Subcutaneous abdominal adipose tissue (tissue), 5 donors: ENCODE measurements around the gene SLITRK6.

Source experiments
- H3K27ac ChIP-seq: one replicate; pipeline ENCODE4 v1.7.0; 2013; ENCODE audit warnings: low read depth, mild to moderate bottlenecking, inconsistent platforms, low read length, moderate library complexity
- H3K27me3 ChIP-seq, 5 donors: one replicate each; pipeline ENCODE4 v1.7.0; 2013; ENCODE audit warnings: low read length in 5 of 5, inconsistent platforms in 1 of 5; ENCODE audit not compliant: control insufficient read depth in 5 of 5, insufficient read depth in 4 of 5
- H3K36me3 ChIP-seq, 5 donors: one replicate each; pipeline ENCODE4 v1.7.0; 2013; ENCODE audit warnings: low read length in 5 of 5; ENCODE audit not compliant: control insufficient read depth in 5 of 5, insufficient read depth in 5 of 5
- H3K4me1 ChIP-seq, 5 donors: one replicate each; pipeline ENCODE4 v1.7.0; 2013; ENCODE audit warnings: low read length in 5 of 5, mild to moderate bottlenecking in 3 of 5, moderate library complexity in 1 of 5; ENCODE audit not compliant: control insufficient read depth in 5 of 5, insufficient read depth in 5 of 5
- H3K4me3 ChIP-seq, 5 donors: one replicate each; pipeline ENCODE4 v1.7.0; 2013; ENCODE audit warnings: low read length in 5 of 5, low read depth in 1 of 5
- H3K9ac ChIP-seq, 5 donors: one replicate each; pipeline ENCODE4 v1.7.0; 2013; ENCODE audit warnings: low read length in 5 of 5, mild to moderate bottlenecking in 4 of 5, moderate library complexity in 3 of 5
- H3K9me3 ChIP-seq, 5 donors: one replicate each; pipeline ENCODE4 v1.7.0; 2013; ENCODE audit warnings: low read length in 5 of 5; ENCODE audit not compliant: control insufficient read depth in 5 of 5
- donor health status: healthy.
- donor health status: healthy.
- donor health status: healthy.
- donor health status: healthy.
- donor health status: healthy.

The SLITRK6 gene

DNA sequence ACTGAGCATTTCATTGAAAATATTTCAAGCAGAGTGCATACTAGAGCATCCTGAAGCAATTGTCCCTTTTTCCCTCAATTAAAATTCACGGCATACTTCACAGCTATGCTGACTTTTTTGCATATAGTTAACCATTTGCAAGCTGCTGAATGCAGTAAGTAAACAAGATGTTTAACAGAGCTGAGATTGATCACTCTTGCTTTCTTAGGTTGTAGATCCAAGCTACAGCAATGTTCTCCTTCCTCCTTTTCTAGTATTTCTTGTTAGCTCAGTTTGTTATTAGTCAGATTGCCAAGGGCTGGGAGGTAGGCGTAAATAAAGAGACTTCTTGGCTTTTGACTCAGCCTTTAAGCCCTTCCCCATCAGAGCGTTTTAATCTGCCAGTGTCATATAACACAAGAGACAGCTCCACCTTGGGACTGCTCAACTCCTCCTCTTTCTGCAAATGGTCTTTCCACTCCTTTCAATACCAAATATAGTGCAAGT is at the start of gene SLITRK6:
Gene SLITRK6 (minus strand): TSS at position 323 of the 486 bp plus-strand sequence. CDS start 2,911 bp downstream, outside the sequence.
- Histone ChIP-seq H3K36me3 (no peaks in the 10 kb centered on the region), H3K4me1 (no peaks in the 10 kb centered on the region), H3K9me3 (no peaks in the 10 kb centered on the region), H3K27ac (no peak within 1 kb of the TSS), H3K27me3 (no peaks in the 10 kb centered on the region), H3K4me3 (no peak within 1 kb of the TSS), H3K9ac (no peak within 1 kb of the TSS)

GRCh38 chr13:85847012-85847411 is 47.8 kb upstream of the SLITRK6 start:
- Histone ChIP-seq H3K4me1 (no peaks in the 10 kb centered on the region), H3K27ac (no peak overlapping the region), H3K9ac (no peak overlapping the region), H3K36me3 (no peaks in the 10 kb centered on the region), H3K4me3 (no peak overlapping the region), H3K27me3 (no peaks in the 10 kb centered on the region), H3K9me3 (peaks cover 0 to 15% (median 3%) of the 10 kb centered on the region in 5 donors)

DNA sequence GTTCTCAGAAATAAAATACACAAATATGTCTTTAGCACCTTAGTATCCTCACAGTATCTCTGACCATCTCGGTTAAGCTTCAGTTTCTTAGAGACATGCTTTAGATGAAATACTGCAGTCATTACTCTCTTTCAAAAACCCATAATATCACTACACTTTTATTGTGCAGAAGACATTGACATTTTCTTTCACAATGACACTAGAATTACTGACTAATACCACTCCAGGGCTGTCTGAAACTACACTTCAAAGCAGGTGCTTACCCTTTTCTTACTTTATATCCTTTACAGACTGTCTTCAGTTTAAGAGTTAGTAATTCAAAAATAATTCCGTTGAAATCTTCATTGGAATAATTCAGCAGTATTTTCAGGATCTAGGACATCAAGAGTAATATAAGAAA is 42.2 kb upstream of the SLITRK6 start:
- Histone ChIP-seq H3K27ac (no peak overlapping the region), H3K36me3 (no peaks in the 10 kb centered on the region), H3K9me3 (no peaks in the 10 kb centered on the region), H3K9ac (no peak overlapping the region), H3K4me3 (no peak overlapping the region), H3K27me3 (no peaks in the 10 kb centered on the region), H3K4me1 (no peaks in the 10 kb centered on the region)

DNA sequence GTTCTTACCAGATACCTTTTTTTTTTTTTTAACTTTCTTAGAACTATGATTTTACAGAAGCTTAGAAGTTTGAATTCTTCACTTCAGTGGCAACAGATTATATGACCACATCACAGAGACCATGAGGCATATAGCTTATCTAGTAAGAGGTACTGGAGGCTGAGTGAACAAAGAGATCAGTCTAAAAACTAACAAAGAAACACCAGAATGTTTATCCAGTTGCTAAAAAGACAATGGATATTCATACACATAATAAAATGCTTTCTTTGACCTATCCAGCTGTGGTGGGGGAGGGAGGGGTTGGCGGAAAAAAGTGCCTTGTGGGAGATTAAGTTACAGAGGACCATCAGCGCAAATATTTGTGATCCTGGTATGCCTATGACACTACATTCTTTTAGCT is 34.7 kb upstream of the SLITRK6 start:
- no peak overlapping the region for H3K4me3 ChIP-seq
- H3K9me3 ChIP-seq, result no peaks in the 10 kb centered on the region
- no peaks in the 10 kb centered on the region for H3K36me3 ChIP-seq
- no peak overlapping the region for H3K9ac ChIP-seq
- no peaks in the 10 kb centered on the region for H3K27me3 ChIP-seq
- no peaks in the 10 kb centered on the region for H3K4me1 ChIP-seq
- H3K27ac ChIP-seq, result no peak overlapping the region

DNA sequence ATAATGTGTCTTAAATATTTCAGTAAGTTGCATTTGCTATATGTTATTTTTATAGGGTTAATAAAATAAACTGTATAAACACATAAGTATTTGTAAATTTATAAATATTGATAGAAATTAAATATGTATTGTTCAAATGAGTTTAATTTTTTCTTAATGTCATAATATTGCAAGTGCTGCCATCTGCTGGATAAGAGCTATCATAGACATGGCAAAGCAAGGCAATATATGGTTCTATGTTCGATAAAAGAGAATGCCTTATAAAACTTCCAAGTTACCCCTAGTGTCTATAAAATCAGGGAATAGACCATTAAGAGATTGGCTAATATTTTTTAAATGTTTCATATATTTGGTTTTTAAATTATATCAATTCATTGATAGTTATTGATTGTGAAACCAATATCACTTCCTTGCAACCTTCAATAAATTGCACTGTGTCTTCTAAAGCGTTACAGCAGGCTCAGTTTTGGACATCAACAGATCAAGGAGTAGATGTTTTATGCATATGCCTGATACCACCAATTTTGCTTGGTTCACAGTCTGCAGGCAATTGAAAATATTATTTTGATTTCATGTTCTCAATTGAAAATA is 29.0 kb upstream of the SLITRK6 start:
- no peaks in the 10 kb centered on the region for H3K36me3 ChIP-seq
- no peaks in the 10 kb centered on the region for H3K9me3 ChIP-seq
- H3K27me3 ChIP-seq, result no peaks in the 10 kb centered on the region
- H3K27ac ChIP-seq, result no peak overlapping the region
- peaks cover 0 to 3% (median 0%) of the 10 kb centered on the region in 5 donors for H3K4me1 ChIP-seq
- H3K9ac ChIP-seq, result no peak overlapping the region
- no peak overlapping the region for H3K4me3 ChIP-seq

DNA sequence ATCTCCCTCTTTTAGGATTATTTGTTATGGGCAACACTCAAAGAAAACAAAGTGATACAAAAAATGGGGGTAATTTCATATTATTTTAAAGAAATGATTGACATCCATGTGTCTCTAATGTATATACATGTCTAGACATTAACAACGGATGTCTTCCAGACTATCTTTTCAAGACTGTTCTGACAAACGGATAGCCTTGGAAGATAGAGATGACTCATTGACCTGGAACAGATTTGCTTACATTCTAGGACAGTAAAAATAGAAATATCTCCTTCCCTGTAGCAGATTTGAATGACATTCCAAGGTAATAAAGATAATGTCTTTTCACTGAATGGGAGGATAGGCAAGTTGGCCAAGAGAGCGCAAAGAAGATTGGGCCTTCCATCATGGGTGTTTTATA is 26.2 kb upstream of the SLITRK6 start:
- Histone ChIP-seq H3K27ac (no peak overlapping the region), H3K4me1 (peaks cover 0 to 3% (median 0%) of the 10 kb centered on the region in 5 donors), H3K9ac (no peak overlapping the region), H3K27me3 (no peaks in the 10 kb centered on the region), H3K4me3 (no peak overlapping the region), H3K9me3 (no peaks in the 10 kb centered on the region), H3K36me3 (no peaks in the 10 kb centered on the region)

GRCh38 chr13:85823832-85824231 is 24.6 kb upstream of the SLITRK6 start:
- Histone ChIP-seq H3K9me3 (no peaks in the 10 kb centered on the region), H3K36me3 (no peaks in the 10 kb centered on the region), H3K4me3 (no peak overlapping the region), H3K27me3 (no peaks in the 10 kb centered on the region), H3K4me1 (peaks cover 0 to 3% (median 0%) of the 10 kb centered on the region in 5 donors), H3K9ac (no peak overlapping the region), H3K27ac (no peak overlapping the region)

- Histone ChIP-seq H3K9me3 (no peaks in the 10 kb centered on the region), H3K9ac (no peak overlapping the region), H3K4me1 (no peaks in the 10 kb centered on the region), H3K27ac (no peak overlapping the region), H3K36me3 (no peaks in the 10 kb centered on the region), H3K27me3 (no peaks in the 10 kb centered on the region), H3K4me3 (no peak overlapping the region)
These were observed 20.3 kb upstream of the SLITRK6 start for GRCh38 chr13:85819513-85819912.

DNA sequence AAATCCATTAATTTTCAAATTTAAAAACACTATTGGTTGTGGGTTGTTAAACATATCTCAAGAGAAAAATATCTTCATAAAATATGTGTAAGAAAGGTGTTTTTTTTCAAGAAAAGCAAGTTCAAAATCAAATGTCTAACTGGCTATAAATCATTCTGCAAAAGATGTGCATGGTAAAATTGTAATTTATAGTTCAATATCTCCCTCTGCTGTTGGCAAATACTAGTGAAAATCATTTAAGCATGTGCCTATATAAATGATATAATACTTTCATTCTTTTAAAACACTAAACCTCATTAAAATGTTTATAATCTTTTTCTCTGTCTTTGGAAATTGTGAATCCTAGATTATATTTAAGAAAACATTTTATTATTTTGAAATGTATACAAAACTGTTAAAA is 17.2 kb upstream of the SLITRK6 start:
- H3K36me3 ChIP-seq, result no peaks in the 10 kb centered on the region

DNA sequence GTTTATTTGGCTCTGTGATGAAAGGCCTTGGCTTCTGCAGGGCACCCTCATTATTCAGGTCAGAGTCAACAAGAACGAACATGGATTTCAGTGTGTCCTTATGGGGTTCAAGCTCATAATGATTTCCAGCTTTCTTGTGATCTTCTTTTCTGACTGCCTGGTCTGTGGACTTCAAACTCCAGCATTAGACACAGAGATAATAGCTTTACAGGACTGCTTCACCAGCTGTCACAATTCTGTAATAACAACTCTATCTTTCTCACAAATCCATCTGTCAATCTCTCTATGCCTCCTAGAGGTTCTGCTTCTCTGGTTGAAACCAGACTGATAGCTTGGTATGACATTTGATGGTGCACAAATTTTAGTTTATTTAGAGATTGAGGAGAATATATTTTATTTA is 13.1 kb upstream of the SLITRK6 start:
- H3K36me3 ChIP-seq, result no peaks in the 10 kb centered on the region
- no peaks in the 10 kb centered on the region for H3K9me3 ChIP-seq
- no peak overlapping the region for H3K4me3 ChIP-seq
- no peaks in the 10 kb centered on the region for H3K27me3 ChIP-seq
- H3K27ac ChIP-seq, result no peak overlapping the region
- H3K9ac ChIP-seq, result no peak overlapping the region
- no peaks in the 10 kb centered on the region for H3K4me1 ChIP-seq

More for the DNA sequence above, 17.2 kb upstream of the SLITRK6 start:
- Histone ChIP-seq H3K4me1 (no peaks in the 10 kb centered on the region), H3K27ac (no peak overlapping the region), H3K9ac (no peak overlapping the region), H3K9me3 (no peaks in the 10 kb centered on the region), H3K4me3 (no peak overlapping the region), H3K27me3 (no peaks in the 10 kb centered on the region)
